Mesothelial cell of epicardium (in vitro differentiated cells): Measurements from ENCODE around the gene GPR137. TPM values are rescaled to one million over a fixed set of nuclear protein-coding genes. Genes with fewer than 3 reads are reported as not detected.
"Not testable (repeated sequence)": the region's sequence is repeated elsewhere in the genome, so short reads cannot be mapped to it uniquely, and the experiment has no call there.

ENCODE experiments used
- DNase-seq, 2 experiments: peaks; one replicate each; pipeline ENCODE4 v3.0.0; 2021; ENCODE audit warnings: low spot score in 2 of 2; ENCODE audit not compliant: unreplicated experiment in 2 of 2
- H3K27ac Mint-ChIP-seq: 2 replicates; pipeline ENCODE4 v1.8.0; 2021; ENCODE audit warnings: mixed read lengths
- H3K27me3 Mint-ChIP-seq: 2 replicates; pipeline ENCODE4 v1.8.0; 2021; ENCODE audit warnings: low read depth, mixed read lengths
- H3K36me3 Mint-ChIP-seq: 2 replicates; pipeline ENCODE4 v1.8.0; 2021; ENCODE audit warnings: mixed read lengths
- H3K4me1 Mint-ChIP-seq: 2 replicates; pipeline ENCODE4 v1.8.0; 2021; ENCODE audit warnings: mixed read lengths
- H3K4me3 Mint-ChIP-seq: 2 replicates; pipeline ENCODE4 v1.8.0; 2021; ENCODE audit warnings: mild to moderate bottlenecking, moderate library complexity, mixed read lengths
- H3K9me3 Mint-ChIP-seq: 2 replicates; pipeline ENCODE4 v1.8.0; 2021; ENCODE audit warnings: mixed read lengths
- CTCF ChIP-seq: fragments of 200-600 bp; sonication (generic); IDR thresholded peaks from one replicate; pipeline ENCODE4 v1.5.0; 2021; ENCODE audit warnings: antibody characterized with exemption; ENCODE audit not compliant: unreplicated experiment
- total RNA-seq: library from RNA; stranded (reverse); gene quantifications from 3 replicates; pipeline ENCODE4 v1.2.1, GENCODE V29; 2021

The GPR137 gene
- total RNA-seq, 1 donor from 2014 or later: 43.8 TPM

- no peak for TF ChIP-seq CTCF
- H3K27me3 Mint-ChIP-seq: no peaks in the 10 kb centered on the region
- H3K4me1 Mint-ChIP-seq: peaks cover 33% of the 10 kb centered on the region
- no peak for DNase-seq
- H3K27ac Mint-ChIP-seq: no peak overlapping the region
- no peaks in the 10 kb centered on the region for H3K36me3 Mint-ChIP-seq
- H3K4me3 Mint-ChIP-seq: peak overlapping the region; percentile 90
- H3K9me3 Mint-ChIP-seq: no peaks in the 10 kb centered on the region
These were observed 41.5 kb upstream of the GPR137 start for GRCh38 chr11:64244107-64244506.

DNA sequence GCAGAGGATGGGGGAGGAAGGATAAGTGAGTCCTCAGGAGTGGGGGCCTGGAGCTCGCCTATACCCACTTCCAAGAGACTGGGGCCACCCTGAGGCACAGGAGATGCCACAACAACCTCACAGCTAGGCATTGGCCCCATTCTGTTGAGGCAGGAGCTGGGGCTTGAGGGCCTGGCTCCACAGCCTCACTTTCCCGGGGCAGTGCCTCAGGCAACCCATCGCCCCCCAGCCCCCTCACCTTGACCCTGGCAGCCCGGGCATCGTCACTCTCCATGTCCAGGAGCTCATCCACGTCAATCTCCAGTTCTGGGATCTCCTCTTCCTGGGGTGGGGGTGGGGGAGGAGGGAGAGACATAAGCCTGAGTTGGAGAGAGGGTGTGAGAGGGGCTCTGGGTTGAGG is 40.7 kb upstream of the GPR137 start:
- peaks cover 29% of the 10 kb centered on the region for H3K4me1 Mint-ChIP-seq

GRCh38 chr11:64245401-64245796 is 40.2 kb upstream of the GPR137 start:
- DNase-seq: no peak
- H3K27me3 Mint-ChIP-seq: no peaks in the 10 kb centered on the region
- peak overlapping the region; percentile 78 for H3K27ac Mint-ChIP-seq
- TF ChIP-seq CTCF: no peak
- peaks cover 25% of the 10 kb centered on the region for H3K4me1 Mint-ChIP-seq
- no peaks in the 10 kb centered on the region for H3K36me3 Mint-ChIP-seq
- peak overlapping the region; percentile 81 for H3K4me3 Mint-ChIP-seq
- no peaks in the 10 kb centered on the region for H3K9me3 Mint-ChIP-seq

More for the DNA sequence above, 40.7 kb upstream of the GPR137 start:
- H3K4me3 Mint-ChIP-seq: peak overlapping the region; percentile 81
- no peak for DNase-seq
- no peaks in the 10 kb centered on the region for H3K27me3 Mint-ChIP-seq
- no peaks in the 10 kb centered on the region for H3K9me3 Mint-ChIP-seq
- H3K27ac Mint-ChIP-seq: no peak overlapping the region
- TF ChIP-seq CTCF: no peak
- no peaks in the 10 kb centered on the region for H3K36me3 Mint-ChIP-seq

DNA sequence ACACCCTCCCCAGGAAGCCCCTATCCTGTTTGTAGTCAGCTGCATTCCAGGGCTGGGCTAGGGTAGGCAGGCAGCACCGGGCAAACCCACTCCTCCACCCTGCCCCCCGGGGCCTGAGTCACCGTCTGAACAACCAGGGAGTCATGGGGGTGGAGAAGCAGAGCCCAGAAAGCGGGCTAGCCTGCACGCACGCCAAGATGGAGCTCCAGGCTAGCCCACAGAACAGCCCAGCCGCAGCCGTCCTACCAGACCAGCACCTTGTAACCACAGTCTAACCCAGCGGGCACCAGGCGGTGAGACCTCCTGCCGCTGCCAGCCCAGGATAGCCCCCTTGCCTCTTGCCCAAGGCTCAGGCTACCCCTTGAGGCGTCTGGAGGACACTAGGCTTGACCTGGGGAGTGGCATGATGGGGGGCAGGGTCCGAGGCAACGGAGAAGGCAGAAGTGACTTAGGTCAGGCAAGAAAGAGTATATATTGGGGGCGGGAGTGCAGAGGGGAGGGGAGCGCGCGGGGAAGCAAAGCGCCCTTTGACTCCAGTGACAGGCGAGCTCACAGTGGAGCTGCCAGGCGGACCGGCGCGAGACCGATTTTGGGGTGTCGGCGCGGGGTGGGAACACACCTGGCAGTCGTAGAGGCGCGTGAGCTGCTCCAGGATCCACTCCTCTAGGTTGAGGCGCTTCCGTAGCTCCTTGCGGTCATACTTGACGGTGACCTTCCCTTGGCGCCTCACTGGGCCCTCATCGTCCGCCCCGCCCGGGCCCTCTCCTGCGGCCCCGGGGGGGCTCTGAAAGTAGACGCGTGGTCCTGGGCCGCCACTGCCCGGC is 39.6 kb upstream of the GPR137 start:
- Mint-ChIP-seq H3K4me1 (peaks cover 24% of the 10 kb centered on the region), H3K36me3 (no peaks in the 10 kb centered on the region), H3K4me3 (peak overlapping the region; percentile 81), H3K9me3 (no peaks in the 10 kb centered on the region), H3K27me3 (no peaks in the 10 kb centered on the region), H3K27ac (peak overlapping the region; percentile 78)
- TF ChIP-seq CTCF: no peak
- DNase-seq: peak in 1 of 2 experiments; percentile 49

- H3K9me3 Mint-ChIP-seq, DNase-seq, H3K27me3 Mint-ChIP-seq, H3K36me3 Mint-ChIP-seq, H3K27ac Mint-ChIP-seq: not testable (repeated sequence)
- Mint-ChIP-seq H3K4me3 (peak overlapping the region; percentile 85), H3K4me1 (peaks cover 24% of the 10 kb centered on the region)
These were observed 39.1 kb upstream of the GPR137 start for GRCh38 chr11:64246621-64246870.

GRCh38 chr11:64246871-64247728 is 38.5 kb upstream of the GPR137 start, which contains the start of gene PPP1R14B:
Gene PPP1R14B (minus strand): TSS chr11:64246943. CDS start chr11:64246673, 270 bp downstream.
- DNase-seq: peak; percentile 78 to 82
- no peaks in the 10 kb centered on the region for H3K36me3 Mint-ChIP-seq
- H3K27ac Mint-ChIP-seq: peak within 1 kb of the TSS; percentile 90
- H3K27me3 Mint-ChIP-seq: no peaks in the 10 kb centered on the region
- H3K4me3 Mint-ChIP-seq: peak within 1 kb of the TSS; percentile 85
- TF ChIP-seq CTCF: no peak
- no peaks in the 10 kb centered on the region for H3K9me3 Mint-ChIP-seq
- peaks cover 28% of the 10 kb centered on the region for H3K4me1 Mint-ChIP-seq
